Measurements from ENCODE around the gene VRK1.

GRCh38 chr14:96848011-96848410 lies 50.8 kb downstream of the VRK1 start:
- TF ChIP-seq CTCF (IDR thresholded peaks at IDR 0.05) (no peak), POLR2A (IDR thresholded peaks at IDR 0.05) (no peak), POLR2AphosphoS5 (IDR thresholded peaks at IDR 0.05) (no peak)

All from transverse colon (tissue), 4 donors.